ENCODE results near the gene DOCK10. TPM values are rescaled to one million over a fixed set of nuclear protein-coding genes. Genes with fewer than 3 reads are reported as not detected.

Gene DOCK10
- total and polyA plus RNA-seq, 10 of the 15 experiments (the other 5 are each of a cell fraction or from before 2014, with no cell fraction given): 16.9 to 120 (median 85.5) TPM

- BruUV-seq (replicated peaks): no TSS peak
- H3K27ac ChIP-seq (ENCODE audit: control insufficient read depth, insufficient read depth): no peak overlapping the region
- H3K9ac ChIP-seq (ENCODE audit: control insufficient read depth, insufficient read depth, low read length): no peak overlapping the region
- SMC1A ChIA-PET (ENCODE audit: uncharacterized antibody, unreplicated experiment): interaction anchor here (0.7 to 1.8 kb wide), 4 partner anchors 9 to 119 kb away, joined by 3 to 5 read pairs (median 3); no protein-coding TSS in a partner anchor
- TF ChIP-seq, protein P1, sequence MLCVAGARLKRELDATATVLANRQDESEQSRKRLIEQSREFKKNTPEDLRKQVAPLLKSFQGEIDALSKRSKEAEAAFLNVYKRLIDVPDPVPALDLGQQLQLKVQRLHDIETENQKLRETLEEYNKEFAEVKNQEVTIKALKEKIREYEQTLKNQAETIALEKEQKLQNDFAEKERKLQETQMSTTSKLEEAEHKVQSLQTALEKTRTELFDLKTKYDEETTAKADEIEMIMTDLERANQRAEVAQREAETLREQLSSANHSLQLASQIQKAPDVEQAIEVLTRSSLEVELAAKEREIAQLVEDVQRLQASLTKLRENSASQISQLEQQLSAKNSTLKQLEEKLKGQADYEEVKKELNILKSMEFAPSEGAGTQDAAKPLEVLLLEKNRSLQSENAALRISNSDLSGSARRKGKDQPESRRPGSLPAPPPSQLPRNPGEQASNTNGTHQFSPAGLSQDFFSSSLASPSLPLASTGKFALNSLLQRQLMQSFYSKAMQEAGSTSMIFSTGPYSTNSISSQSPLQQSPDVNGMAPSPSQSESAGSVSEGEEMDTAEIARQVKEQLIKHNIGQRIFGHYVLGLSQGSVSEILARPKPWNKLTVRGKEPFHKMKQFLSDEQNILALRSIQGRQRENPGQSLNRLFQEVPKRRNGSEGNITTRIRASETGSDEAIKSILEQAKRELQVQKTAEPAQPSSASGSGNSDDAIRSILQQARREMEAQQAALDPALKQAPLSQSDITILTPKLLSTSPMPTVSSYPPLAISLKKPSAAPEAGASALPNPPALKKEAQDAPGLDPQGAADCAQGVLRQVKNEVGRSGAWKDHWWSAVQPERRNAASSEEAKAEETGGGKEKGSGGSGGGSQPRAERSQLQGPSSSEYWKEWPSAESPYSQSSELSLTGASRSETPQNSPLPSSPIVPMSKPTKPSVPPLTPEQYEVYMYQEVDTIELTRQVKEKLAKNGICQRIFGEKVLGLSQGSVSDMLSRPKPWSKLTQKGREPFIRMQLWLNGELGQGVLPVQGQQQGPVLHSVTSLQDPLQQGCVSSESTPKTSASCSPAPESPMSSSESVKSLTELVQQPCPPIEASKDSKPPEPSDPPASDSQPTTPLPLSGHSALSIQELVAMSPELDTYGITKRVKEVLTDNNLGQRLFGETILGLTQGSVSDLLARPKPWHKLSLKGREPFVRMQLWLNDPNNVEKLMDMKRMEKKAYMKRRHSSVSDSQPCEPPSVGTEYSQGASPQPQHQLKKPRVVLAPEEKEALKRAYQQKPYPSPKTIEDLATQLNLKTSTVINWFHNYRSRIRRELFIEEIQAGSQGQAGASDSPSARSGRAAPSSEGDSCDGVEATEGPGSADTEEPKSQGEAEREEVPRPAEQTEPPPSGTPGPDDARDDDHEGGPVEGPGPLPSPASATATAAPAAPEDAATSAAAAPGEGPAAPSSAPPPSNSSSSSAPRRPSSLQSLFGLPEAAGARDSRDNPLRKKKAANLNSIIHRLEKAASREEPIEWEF (IDR thresholded peaks at IDR 0.05; ENCODE audit: insufficient replicate concordance, low read depth, low read length): no peak
- no peak for TF ChIP-seq RUNX3 (IDR thresholded peaks at IDR 0.05; ENCODE audit: low read length)
- TF ChIP-seq ZNF274 (IDR thresholded peaks at IDR 0.05; ENCODE audit: insufficient read depth, insufficient read length): no peak
- no peak for TF ChIP-seq LARP7 (IDR thresholded peaks at IDR 0.05)
- TF ChIP-seq, protein P2, sequence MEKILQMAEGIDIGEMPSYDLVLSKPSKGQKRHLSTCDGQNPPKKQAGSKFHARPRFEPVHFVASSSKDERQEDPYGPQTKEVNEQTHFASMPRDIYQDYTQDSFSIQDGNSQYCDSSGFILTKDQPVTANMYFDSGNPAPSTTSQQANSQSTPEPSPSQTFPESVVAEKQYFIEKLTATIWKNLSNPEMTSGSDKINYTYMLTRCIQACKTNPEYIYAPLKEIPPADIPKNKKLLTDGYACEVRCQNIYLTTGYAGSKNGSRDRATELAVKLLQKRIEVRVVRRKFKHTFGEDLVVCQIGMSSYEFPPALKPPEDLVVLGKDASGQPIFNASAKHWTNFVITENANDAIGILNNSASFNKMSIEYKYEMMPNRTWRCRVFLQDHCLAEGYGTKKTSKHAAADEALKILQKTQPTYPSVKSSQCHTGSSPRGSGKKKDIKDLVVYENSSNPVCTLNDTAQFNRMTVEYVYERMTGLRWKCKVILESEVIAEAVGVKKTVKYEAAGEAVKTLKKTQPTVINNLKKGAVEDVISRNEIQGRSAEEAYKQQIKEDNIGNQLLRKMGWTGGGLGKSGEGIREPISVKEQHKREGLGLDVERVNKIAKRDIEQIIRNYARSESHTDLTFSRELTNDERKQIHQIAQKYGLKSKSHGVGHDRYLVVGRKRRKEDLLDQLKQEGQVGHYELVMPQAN (conservative IDR thresholded peaks at IDR 0.05): no peak
- no peak for TF ChIP-seq ATF7 (IDR thresholded peaks at IDR 0.05; ENCODE audit: low read depth)
- no peak for TF ChIP-seq IRF3 (IDR thresholded peaks at IDR 0.05)
- TF ChIP-seq CREM (IDR thresholded peaks at IDR 0.05; ENCODE audit: low read depth): no peak
- no peaks in the 10 kb centered on the region for H3K27me3 ChIP-seq (replicated peaks in 1 of 2; ENCODE audit: control insufficient read depth in 2 of 2, insufficient read depth in 2 of 2, low read length in 1 of 2)
- FAIRE-seq (no peak), ATAC-seq (no peak), DNase-seq (ENCODE audit: low read depth, low spot score) (no peak)
- in situ Hi-C loops (cut with MboI) (no loop called here), intact Hi-C loops (cut with micrococcal nuclease; ENCODE audit: unreplicated experiment) (loop anchor here (5.0 kb wide), 1 partner anchor 234 kb away; no protein-coding TSS in a partner anchor)
- H4K20me1 ChIP-seq (ENCODE audit: control insufficient read depth, insufficient read depth): no peaks in the 10 kb centered on the region
- no peaks in the 10 kb centered on the region for H3K9me3 ChIP-seq (replicated peaks; ENCODE audit: control insufficient read depth, insufficient read depth, low read length)
- 97% methylated on average over 1 of the region's 1 CpG for WGBS (ENCODE audit: insufficient coverage, insufficient replicate concordance, low lambda C conversion rate, missing lambda C conversion rate)
- RAD21 ChIA-PET (ENCODE audit: unreplicated experiment): no interaction called here
- no peaks in the 10 kb centered on the region; the same call in 1 of the 2 replicates for H3K79me2 ChIP-seq (ENCODE audit: control insufficient read depth, insufficient read depth, low read length)
- peaks cover 6% of the 10 kb centered on the region; the same call in 1 of the 2 replicates for H3K4me1 ChIP-seq (ENCODE audit: control insufficient read depth, insufficient read depth, low read length)
- no peak overlapping the region for H3K4me2 ChIP-seq (ENCODE audit: control insufficient read depth, insufficient read depth)
- POLR2A ChIA-PET: interaction anchor here (0.8 kb wide), 1 partner anchor 9 kb away, joined by 3 read pairs; no protein-coding TSS in a partner anchor
- CTCF ChIA-PET: interaction anchor here (5.0 kb wide), 1 partner anchor 118 kb away, joined by 30 read pairs; no protein-coding TSS in a partner anchor
- H3K4me3 ChIP-seq: no peak overlapping the region
- H2AFZ ChIP-seq (ENCODE audit: control insufficient read depth, low read depth, low read length): no peak overlapping the region
- peaks cover 6 to 7% of the 10 kb centered on the region in 2 experiments for H3K36me3 ChIP-seq (ENCODE audit: control insufficient read depth in 2 of 2, insufficient read depth in 2 of 2, low read length in 1 of 2)
Observed at GRCh38 chr2:224883700-224884099, 158.6 kb downstream of the DOCK10 start.
